HCT116 (cell line): Measurements from ENCODE around the gene SPRED3. TPM values are rescaled to one million over a fixed set of nuclear protein-coding genes. Genes with fewer than 3 reads are reported as not detected.
"Not testable (repeated sequence)": the region's sequence is repeated elsewhere in the genome, so short reads cannot be mapped to it uniquely, and the experiment has no call there.

Experiments
- ATAC-seq: fragments of 200-7000 bp; cut with Tn5 transposase; 2 replicates; pipeline ENCODE4 v1.9.1; 2020; ENCODE audit warnings: mild to moderate bottlenecking, moderate library complexity
- Bru-seq: library from RNA; stranded (reverse); fragments of 400-500 nt; gene quantifications from one replicate; lab custom pipeline; 2021; lab: Mats Ljungman, UMichigan
- BruChase-seq, 2 experiments: library from RNA; stranded (reverse); fragments of 400-500 nt; gene quantifications; one replicate each; lab custom pipeline; 2021; lab: Mats Ljungman, UMichigan
- BruUV-seq: library from RNA; stranded (reverse); fragments of 400-500 nt; replicated peaks from 2 replicates; lab custom pipeline; 2021; lab: Mats Ljungman, UMichigan
- CTCF ChIA-PET: fragments of 300-600 bp; sonication (Branson Sonifier 250); formaldehyde crosslinking; loops from one replicate; lab custom pipeline; 2021; ENCODE audit warnings: antibody characterized with exemption; lab: Charles Lee
- POLR2A ChIA-PET: fragments of 300-600, 350-600 bp; sonication (Branson Sonifier 250); formaldehyde crosslinking; loops from one replicate; lab custom pipeline; 2021; ENCODE audit warnings: antibody characterized with exemption; lab: Charles Lee
- RAD21 ChIA-PET, 2 experiments: fragments of 300-600 bp; sonication (Branson Sonifier 250); formaldehyde crosslinking; loops; one replicate each; lab custom pipeline; 2023; ENCODE audit warnings: low total read pairs in 2 of 2; ENCODE audit not compliant: uncharacterized antibody in 2 of 2, unreplicated experiment in 2 of 2, low non-redundant PET in 1 of 2; lab: Charles Lee
- DNase-seq: peaks from one replicate; pipeline ENCODE4 v3.0.0-alpha.2; 2010; ENCODE audit warnings: low read depth, low spot score
- H2AFZ ChIP-seq: fragments of 200-600 bp; shearing (Covaris generic), sonication (generic); 2 replicates; pipeline ENCODE4 v1.6.1; 2017; ENCODE audit warnings: low read depth, mixed run types, mixed read lengths, antibody characterized with exemption, low read length; ENCODE audit not compliant: poor library complexity, severe bottlenecking
- H3K27ac ChIP-seq: 2 replicates; pipeline ENCODE4 v1.5.1; 2012; ENCODE audit warnings: low read depth, low read length
- H3K27me3 ChIP-seq: fragments of 200-600 bp; sonication (generic); 2 replicates; pipeline ENCODE4 v1.6.1; 2016; ENCODE audit warnings: mixed run types, low read length, mixed read lengths; ENCODE audit not compliant: insufficient read depth
- H3K36me3 ChIP-seq, 2 experiments: fragments of 200-500 bp in 1 of 2; fragments of 200-600 bp in 1 of 2; sonication (Bioruptor generic) in 1 of 2; sonication (generic) in 1 of 2; 2 replicates each; pipeline versions ENCODE4 v1.5.1 to v1.6.1; 2014 to 2016; ENCODE audit warnings: low read length in 2 of 2, inconsistent platforms in 1 of 2, mixed read lengths in 1 of 2, mixed run types in 1 of 2; ENCODE audit not compliant: insufficient read depth in 2 of 2, control insufficient read depth in 1 of 2
- H3K4me1 ChIP-seq, 2 experiments: fragments of 200-600 bp in 1 of 2; sonication (generic) in 1 of 2; 2 replicates each; pipeline versions ENCODE4 v1.5.1 to v1.6.1; 2012 to 2017; ENCODE audit warnings: low read length in 2 of 2, inconsistent platforms in 1 of 2, mild to moderate bottlenecking in 1 of 2, mixed read lengths in 1 of 2, mixed run types in 1 of 2, moderate library complexity in 1 of 2; ENCODE audit not compliant: insufficient read depth in 2 of 2, control insufficient read depth in 1 of 2
- H3K4me2 ChIP-seq: fragments of 200-600 bp; sonication (generic); 2 replicates; pipeline ENCODE4 v1.6.1; 2017; ENCODE audit warnings: mixed run types, low read length, mixed read lengths
- H3K4me3 ChIP-seq, 2 experiments: fragments of 200-600 bp in 1 of 2; sonication (generic) in 1 of 2; replicated peaks in 1 of 2; 2 replicates each; pipeline ENCODE4 v1.5.1; 2011 to 2016; ENCODE audit warnings: low read length in 2 of 2, control low read depth in 1 of 2, low read depth in 1 of 2, mild to moderate bottlenecking in 1 of 2, mixed read lengths in 1 of 2, mixed run types in 1 of 2
- H3K79me2 ChIP-seq: fragments of 200-600 bp; sonication (generic); 2 replicates; pipeline ENCODE4 v1.6.1; 2017; ENCODE audit warnings: mild to moderate bottlenecking, mixed run types, low read length, moderate library complexity, mixed read lengths; ENCODE audit not compliant: insufficient read depth
- H3K9ac ChIP-seq: fragments of 200-600 bp; sonication (generic); 2 replicates; pipeline ENCODE4 v1.6.1; 2016; ENCODE audit warnings: low read length, mixed read lengths
- H3K9me2 ChIP-seq: fragments of 200-600 bp; sonication (generic), shearing (Covaris generic); 2 replicates; pipeline ENCODE4 v1.6.1; 2017; ENCODE audit warnings: mixed run types, mild to moderate bottlenecking, moderate library complexity; ENCODE audit not compliant: insufficient read depth
- H3K9me3 ChIP-seq, 2 experiments: fragments of 200-500 bp in 1 of 2; fragments of 200-600 bp in 1 of 2; sonication (Bioruptor generic) in 1 of 2; sonication (generic) in 1 of 2; 2 replicates each; pipeline ENCODE4 v1.6.1; 2014 to 2017; ENCODE audit warnings: low read length in 2 of 2, mixed read lengths in 2 of 2, inconsistent platforms in 1 of 2, low read depth in 1 of 2, mild to moderate bottlenecking in 1 of 2, mixed run types in 1 of 2, moderate library complexity in 1 of 2; ENCODE audit not compliant: control insufficient read depth in 1 of 2, insufficient read depth in 1 of 2
- H4K20me1 ChIP-seq: fragments of 200-600 bp; sonication (generic), shearing (Covaris generic); 2 replicates; pipeline ENCODE4 v1.6.1; 2017; ENCODE audit warnings: mixed run types, mild to moderate bottlenecking, moderate library complexity; ENCODE audit not compliant: insufficient read depth
- CEBPB ChIP-seq: IDR thresholded peaks from 2 replicates; pipeline ENCODE4 v1.6.1; 2012; ENCODE audit warnings: low read depth
- YY1 ChIP-seq: IDR thresholded peaks from 2 replicates; pipeline ENCODE4 v1.6.1; 2011; ENCODE audit warnings: low read length, low read depth, moderate library complexity, mild to moderate bottlenecking; ENCODE audit not compliant: insufficient replicate concordance; ENCODE audit errors: extremely low read depth
- intact Hi-C: fragments of 100-400 bp; cut with micrococcal nuclease; formaldehyde crosslinking; loops from 2 replicates; pipeline ENCODE4 v1.10.0; 2022
- long read RNA-seq: library from polyadenylated mRNA; unstranded; transcript quantifications from one replicate; pipeline ENCODE4 v2.0.0, GENCODE V29; 2021; ENCODE audit not compliant: unreplicated experiment
- polyA plus RNA-seq: library from polyadenylated mRNA; unstranded; fragments of >200 nt; gene quantifications from 2 replicates; pipeline ENCODE4 v1.2.1, GENCODE V29; 2012; ENCODE audit warnings: missing spikeins
- total RNA-seq: library from RNA; stranded (reverse); gene quantifications from one replicate; pipeline ENCODE4 v1.2.1, GENCODE V29; 2021; ENCODE audit not compliant: unreplicated experiment

SPRED3 gene, protein sequence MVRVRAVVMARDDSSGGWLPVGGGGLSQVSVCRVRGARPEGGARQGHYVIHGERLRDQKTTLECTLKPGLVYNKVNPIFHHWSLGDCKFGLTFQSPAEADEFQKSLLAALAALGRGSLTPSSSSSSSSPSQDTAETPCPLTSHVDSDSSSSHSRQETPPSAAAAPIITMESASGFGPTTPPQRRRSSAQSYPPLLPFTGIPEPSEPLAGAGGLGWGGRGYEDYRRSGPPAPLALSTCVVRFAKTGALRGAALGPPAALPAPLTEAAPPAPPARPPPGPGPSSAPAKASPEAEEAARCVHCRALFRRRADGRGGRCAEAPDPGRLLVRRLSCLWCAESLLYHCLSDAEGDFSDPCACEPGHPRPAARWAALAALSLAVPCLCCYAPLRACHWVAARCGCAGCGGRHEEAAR
- 3.4 TPM for total RNA-seq
- 1.7 and 2.3 TPM in 2 replicates for polyA plus RNA-seq
- percentile 50 among the genes with signal in this experiment for Bru-seq, nascent RNA
- BruChase-seq, experiment 1, labeled RNA remaining after a 6-hour chase: percentile 69 among the genes with signal in this experiment
- BruChase-seq, experiment 2, labeled RNA remaining after a 2-hour chase: percentile 61 among the genes with signal in this experiment
- long read RNA-seq, partial matches to known transcripts: 0 of 2 reads
- long read RNA-seq, other reads (novel, unspliced or antisense): 2 of 2 reads

DNA sequence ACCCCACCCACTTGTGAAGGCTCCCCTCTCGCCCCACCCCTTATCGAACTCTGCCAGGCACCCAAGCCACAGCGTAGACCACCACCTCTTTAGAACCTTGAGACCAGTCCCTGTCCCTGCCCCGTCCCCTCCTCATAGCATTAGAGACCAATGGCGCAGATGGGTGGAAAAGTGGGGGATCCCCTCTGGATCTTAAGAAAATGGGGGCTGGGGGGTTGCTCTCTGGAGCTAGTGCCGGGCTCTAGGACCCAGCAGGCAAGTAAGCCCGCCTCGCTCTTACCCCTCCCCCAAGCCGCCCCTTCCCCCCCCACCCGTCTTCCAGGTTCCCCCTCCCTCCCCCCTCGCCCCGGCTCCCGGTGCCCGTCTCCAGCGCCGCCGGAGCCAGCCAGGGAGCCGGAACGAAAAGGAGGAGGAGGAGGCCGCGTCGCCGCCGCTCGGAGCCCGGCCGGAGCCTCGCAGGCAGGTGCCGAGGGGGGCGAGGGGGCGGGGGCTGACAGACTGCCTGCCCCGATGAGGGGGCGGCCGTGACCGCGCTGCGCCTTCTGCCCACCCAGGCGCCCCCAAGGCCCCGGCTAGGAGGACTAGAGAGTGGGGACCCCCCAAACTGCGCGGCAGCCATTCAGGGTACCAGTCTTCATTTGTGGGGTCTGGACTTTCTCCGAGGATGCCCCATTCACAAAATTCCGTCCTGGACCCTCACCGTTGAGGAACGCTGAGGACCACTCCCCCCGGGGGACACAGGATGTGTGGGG is at the start of gene SPRED3:
Gene SPRED3, plus strand, starts transcription at position 349 of the 752 bp plus-strand sequence. CDS start 1,606 bp downstream, outside the sequence.
- Histone ChIP-seq H3K27ac (peak within 1 kb of the TSS; percentile 63), H3K4me3 (peak within 1 kb of the TSS; percentile 64 to 68), H4K20me1 (no peaks in the 10 kb centered on the region), H3K4me1 (peaks cover 11 to 52% of the 10 kb centered on the region in 2 experiments), H3K36me3 (peaks cover 3 to 5% of the 10 kb centered on the region in 2 experiments; a peak in 1 of 4 replicates)
- CTCF ChIA-PET: interaction anchor here (0.7 to 4.0 kb wide), 7 partner anchors 14 to 542 kb away, joined by 3 to 49 read pairs (median 5); partner anchors contain the start of genes CATSPERG, FAM98C, MRPS12 and PSMD8
- TF ChIP-seq CEBPB: no peak
- peak; percentile 17 for TF ChIP-seq YY1
- TF ChIP-seq, all 23 proteins: peak for 1
- Histone ChIP-seq H3K9ac (peak within 1 kb of the TSS; percentile 58), H3K27me3 (no peaks in the 10 kb centered on the region), H3K9me3 (no peaks in the 10 kb centered on the region), H3K79me2 (peaks cover 5% of the 10 kb centered on the region; the same call in 1 of the 2 replicates), H2AFZ (no peak within 1 kb of the TSS), H3K4me2 (peak within 1 kb of the TSS; percentile 93), H3K9me2 (no peaks in the 10 kb centered on the region)
- ChIA-PET RAD21 (interaction anchor here (0.9 to 3.2 kb wide), 5 partner anchors 14 to 145 kb away, joined by 3 to 11 read pairs (median 5); partner anchors contain the start of genes FAM98C (in 2 of the 2), PSMD8 (in 1 of the 2) and SPINT2 (in 1 of the 2)), POLR2A (interaction anchor here (0.6 to 2.3 kb wide), 7 partner anchors 11 to 1797 kb away, joined by 3 to 44 read pairs (median 6); partner anchors contain the start of genes CATSPERG, FAM98C, PSMD8 and SPINT2)
- no TSS peak for BruUV-seq
- peak; percentile 27 for ATAC-seq
- no peak for DNase-seq
- intact Hi-C loops: no loop called here

DNA sequence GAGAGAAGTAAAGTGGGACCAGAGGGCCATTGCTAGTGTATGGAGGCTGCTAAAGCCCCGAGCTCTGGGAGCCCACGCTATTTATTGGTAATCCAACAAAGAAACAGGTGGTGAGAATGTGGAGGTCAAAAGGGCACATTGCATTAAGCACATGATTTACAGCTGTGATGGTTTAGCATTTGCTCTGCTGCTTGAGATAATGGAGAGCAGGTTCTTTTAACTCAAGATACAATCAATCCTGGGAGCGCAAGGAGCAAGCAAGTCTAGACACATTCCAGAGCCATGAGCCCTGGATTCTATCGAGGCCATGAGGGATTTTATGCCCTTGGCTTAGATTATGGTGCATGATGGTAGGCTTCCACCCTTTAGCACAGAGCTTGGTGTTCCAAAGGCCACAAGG is 49.5 kb upstream of the SPRED3 start:
- POLR2A ChIA-PET, RAD21 ChIA-PET, H3K27ac ChIP-seq, H3K4me2 ChIP-seq, H3K79me2 ChIP-seq, intact Hi-C loops, H3K9ac ChIP-seq, DNase-seq, ATAC-seq, H2AFZ ChIP-seq, H3K9me2 ChIP-seq, CTCF ChIA-PET, H3K4me3 ChIP-seq, H3K36me3 ChIP-seq, H3K9me3 ChIP-seq, H3K27me3 ChIP-seq, H4K20me1 ChIP-seq: not testable (repeated sequence)
- BruUV-seq: TSS peak; percentile 23
- H3K4me1 ChIP-seq: peaks cover 8 to 26% of the 10 kb centered on the region in 2 experiments
